HG03565 (cell line): ENCODE data around the gene TBRG4.

Source experiments
- ATAC-seq: cut with Tn5 transposase; IDR thresholded peaks from one replicate; pipeline ENCODE4 v1.9.1; 2021; ENCODE audit warnings: mild to moderate bottlenecking, moderate library complexity; ENCODE audit not compliant: unreplicated experiment

TBRG4 gene

DNA sequence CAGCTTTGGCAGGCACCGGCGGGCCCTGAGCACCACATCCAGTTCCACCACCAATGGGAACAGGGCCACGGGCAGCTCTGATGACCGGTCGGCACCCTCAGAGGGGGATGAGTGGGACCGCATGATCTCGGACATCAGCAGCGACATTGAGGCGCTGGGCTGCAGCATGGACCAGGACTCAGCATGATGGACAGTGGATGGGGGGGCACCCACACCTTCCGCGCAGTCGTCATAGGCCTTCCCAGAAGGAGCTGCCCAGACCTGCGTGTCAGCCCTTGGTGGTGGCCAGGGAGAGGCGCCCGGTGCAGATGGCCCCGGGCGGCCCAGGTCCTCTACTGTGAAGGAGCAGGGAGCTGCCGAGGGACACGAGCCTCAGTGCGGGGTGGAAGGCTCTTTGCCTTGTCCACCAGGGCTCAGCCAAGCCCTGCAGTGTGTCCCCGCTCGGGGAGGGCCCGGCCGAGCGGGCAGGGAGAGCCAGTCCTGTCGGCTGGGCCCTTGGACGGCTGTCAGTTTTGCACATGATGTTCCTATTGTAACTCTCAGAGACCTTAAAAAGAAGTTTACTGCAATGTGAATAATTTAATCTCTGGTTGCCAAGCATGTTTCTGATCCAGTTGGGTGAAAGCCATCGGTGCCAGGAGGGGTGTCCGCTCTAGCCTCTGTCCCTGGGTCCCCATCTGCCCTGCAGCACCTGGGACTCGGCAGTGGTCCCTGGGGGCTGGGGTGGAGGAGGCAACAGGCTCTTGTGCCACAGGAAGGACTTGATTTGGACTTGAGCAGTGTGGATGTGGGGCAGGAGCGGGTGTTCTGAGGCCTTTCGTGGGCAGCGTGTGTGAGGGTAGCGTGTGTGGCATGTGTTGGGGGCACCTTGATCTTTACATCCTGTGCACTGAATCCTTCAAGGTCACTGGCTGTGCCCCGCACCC, 35.4 kb downstream of the TBRG4 start:
- ATAC-seq = no peak

DNA sequence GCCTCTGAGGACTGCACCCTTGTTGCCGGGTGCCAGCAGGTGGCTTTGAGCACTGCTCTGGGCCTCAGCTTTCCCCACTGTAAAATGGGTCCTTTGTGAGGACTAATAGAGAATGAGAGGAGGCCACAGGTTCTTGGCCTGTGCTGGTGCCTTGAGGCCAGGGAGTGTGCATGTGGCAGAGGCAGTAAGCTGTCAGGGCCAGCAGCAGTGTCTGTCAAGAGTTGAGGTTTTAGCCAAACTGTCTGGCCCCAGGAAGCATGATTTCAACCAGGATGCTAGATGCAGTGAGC, 36.2 kb downstream of the TBRG4 start:
- ATAC-seq = no peak

DNA sequence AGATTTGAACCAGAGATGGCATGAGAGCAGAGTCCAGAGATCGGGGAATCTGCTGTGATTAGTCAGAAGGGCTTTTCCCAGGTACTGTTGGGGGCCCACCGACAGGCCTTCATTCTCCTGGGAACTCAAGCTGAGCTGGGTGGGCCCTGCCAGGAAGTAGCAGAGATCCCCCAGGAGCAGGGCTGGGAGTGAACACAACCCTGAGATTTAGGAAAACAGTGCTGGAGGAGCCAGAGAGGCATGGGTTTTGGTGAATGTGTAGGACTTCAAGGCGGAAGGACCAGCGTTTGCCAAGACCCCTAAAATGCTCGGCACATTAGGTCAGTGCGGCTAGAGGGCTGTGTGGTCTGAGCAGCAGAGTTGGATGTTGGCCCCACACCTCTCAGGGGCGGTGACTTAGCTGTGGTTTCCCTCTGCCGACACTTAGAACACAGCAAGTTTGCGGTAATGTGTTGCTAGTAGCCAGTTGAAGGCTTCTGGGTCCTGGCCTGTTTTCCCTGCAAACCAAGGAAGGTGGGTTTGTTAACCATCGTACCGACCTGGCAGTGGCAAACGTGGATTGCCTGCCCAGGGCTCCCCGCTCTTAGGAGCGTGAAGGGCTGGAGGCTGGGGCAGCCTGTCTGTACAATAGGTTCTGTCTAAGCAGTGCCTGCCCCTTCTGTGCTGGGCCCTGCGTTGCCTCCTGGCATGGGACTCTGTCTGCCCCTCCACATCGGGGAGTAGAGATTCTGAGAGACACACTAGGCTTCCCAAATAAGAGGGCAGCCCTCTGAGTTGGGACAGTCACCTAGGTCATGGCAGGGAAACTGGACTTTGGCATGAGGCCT, 36.8 kb downstream of the TBRG4 start:
- no peak for ATAC-seq

DNA sequence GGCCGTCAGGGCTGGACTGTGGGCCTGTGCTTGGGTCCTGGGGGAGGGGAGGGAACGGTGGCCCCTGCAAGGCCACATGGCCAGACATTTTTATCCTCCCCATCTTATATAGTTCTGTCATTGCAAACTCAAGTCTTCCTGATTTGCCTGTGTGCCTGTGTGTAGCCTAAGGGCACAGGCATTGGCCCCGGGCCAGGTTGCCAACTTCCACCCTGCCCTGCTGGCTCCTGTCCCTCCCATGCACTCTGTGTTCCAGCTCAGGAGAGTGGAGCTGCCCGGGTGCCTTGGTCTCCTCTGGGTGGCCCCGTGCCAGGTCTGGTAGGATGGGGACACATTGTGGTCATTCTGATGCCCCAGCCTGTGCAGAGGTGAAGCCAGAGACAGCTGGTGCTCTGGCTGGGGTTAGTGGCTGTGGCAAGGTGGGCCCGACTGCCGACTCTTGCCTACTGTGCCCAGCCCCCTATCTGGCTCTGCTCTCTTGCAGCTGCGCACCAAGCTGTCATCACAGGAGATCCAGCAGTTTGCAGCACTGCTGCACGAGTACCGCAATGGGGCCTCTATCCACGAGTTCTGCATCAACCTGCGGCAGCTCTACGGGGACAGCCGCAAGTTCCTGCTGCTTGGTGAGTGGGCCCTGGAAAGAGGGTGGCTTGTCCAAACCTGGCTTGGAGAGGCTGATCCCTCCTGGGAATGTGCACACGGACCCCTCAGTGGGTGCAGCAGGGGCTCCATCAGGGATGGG, 37.5 kb downstream of the TBRG4 start:
- no peak for ATAC-seq

DNA sequence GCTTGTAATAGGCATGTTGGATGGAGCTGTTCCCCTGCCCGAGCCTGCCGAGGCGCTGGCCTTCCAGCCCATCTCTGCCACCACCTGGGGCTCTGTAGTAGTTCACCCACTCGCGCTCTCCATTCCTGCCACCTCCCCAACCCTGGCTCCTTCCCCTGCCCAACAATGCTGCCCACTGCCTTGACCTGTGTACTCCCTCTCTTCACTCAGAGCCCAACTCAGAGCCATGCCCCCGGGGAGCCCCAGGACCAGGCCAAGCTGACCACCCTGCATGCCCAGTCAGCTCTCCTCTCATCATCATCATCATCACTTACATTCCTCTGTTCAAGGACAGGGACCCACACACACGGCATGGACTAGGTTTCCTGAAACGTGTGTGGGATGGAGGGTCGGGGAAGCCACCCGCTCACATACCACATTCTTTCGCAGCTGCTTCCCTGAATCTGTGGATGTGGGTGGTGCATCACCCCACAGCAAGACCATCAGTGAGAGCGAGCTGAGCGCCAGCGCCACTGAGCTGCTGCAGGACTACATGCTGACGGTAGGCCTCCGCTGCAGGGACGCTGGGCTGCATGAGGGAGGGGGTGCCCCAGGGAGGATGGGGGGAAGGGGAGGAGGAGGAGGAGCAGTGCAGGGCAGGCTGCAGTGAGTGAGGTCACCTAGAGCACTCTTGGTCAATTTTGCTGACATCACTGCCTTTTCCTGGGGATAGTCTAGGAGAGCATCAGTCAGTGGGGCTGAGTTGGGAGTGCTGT, 38.3 kb downstream of the TBRG4 start:
- ATAC-seq = no peak

DNA sequence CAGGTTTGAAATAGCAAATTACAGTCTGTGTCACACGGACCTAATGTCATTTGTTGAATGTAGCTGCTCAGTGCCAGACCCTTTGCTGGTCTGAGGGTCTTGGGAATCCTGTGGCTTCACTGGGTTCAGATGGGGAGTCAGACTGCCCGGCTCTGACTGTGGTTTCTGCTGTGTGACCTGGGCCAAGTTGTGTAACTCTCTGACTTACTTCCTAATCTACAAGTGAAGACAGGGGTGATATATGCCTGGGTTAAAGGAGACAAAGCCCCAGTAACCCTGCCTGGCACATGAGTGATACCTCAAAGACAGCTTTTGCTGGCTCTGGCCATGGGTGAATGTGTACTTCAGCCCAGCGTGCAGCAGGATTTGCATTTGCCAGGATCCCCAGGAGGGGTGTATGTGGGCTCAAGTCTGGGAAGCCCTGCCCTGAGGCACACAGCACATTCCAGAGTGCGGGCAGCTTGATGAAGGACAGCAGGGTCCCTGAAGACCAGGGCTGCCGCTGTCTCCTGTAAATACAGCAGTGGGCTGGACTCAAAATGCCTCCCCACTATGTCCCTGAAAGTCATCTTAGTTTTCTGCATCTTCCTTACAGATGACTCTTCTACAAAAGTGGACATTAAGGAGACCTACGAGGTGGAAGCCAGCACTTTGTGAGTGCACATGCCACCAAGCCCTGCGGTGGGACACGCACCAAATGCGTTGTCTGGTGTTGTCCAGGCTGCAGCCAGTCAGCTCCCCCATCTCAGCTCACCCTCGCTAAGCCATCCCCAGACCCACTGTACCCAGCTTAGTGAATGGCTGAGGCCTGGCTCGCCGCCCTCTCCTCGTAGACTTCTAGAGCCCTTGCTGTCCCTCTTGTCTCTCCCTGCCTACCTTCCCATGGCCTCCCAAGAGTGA, 39.1 kb downstream of the TBRG4 start:
- no peak for ATAC-seq

DNA sequence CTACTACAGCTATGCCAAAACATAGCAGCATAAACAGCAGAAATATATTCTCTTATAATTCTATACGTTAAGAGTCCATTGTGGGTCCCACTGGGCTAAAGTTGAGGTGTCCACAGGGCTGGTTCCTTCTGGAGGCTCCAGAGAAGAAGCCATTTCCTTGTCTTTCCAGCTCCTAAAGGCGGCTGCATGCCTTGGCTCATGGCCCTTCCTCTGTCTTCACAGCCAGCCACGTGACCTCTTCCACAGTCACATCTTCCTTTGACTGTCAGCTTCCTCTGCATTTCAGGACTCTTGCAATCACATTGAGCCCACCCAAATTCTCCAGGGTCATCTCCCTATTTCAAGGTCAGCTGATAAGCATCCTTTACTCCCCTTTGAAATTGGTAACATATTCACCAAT, 40.0 kb downstream of the TBRG4 start:
- no peak for ATAC-seq

DNA sequence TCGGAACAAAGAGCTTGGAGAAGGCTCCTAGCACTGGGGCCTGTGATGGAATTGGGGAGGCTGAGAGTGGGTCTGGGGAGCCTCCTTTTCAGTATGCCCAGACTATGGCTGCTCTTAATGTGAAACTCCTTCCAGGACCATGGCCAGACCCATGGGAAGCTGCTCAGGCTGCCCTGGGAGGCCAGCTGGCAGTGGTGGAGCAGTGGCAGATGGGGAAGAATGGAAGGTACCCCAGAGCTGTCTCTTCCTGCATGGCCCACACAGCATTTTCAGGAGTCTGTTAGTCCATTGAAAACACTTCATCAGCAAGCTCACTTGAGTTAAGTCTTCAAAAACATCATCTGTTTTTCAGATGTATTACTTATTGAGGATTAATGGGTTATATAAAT, 41.2 kb downstream of the TBRG4 start:
- no peak for ATAC-seq

DNA sequence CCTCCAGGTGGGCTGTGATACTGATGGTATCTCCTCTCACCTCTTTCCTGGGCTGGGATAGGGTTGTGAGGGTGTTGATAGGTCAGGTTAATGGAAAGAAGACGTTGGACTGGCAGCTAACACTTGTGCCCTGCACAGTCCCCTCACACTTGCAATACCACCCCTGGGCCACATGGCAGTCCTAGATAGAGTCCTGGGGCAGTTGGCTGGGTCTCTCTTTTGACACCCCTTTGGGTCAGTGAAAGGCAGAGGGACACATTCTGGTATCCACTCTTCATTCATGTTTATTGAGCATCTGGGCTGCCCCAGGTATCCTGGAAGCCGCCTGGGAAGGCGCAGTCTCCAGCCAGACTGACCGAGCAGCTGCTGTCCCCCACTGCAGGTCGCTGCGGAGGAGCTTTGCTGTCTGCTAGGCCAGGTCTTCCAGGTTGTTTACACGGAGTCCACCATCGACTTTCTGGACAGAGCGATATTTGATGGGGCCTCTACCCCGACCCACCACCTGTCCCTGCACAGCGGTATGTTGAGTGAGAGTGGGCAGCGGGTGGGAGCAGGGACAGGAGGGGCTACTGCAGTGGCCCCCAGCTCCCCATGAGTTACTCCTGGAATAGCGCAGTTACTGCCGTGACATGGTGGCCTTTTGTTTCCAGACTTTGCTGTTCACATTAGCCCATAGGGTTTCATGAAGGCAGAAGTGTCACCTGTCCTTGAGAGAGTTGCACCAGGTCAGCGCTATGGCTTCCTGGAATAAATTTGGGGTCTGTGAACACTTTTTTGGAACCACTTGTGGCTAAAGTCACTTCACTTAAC, 41.8 kb downstream of the TBRG4 start:
- ATAC-seq = no peak

DNA sequence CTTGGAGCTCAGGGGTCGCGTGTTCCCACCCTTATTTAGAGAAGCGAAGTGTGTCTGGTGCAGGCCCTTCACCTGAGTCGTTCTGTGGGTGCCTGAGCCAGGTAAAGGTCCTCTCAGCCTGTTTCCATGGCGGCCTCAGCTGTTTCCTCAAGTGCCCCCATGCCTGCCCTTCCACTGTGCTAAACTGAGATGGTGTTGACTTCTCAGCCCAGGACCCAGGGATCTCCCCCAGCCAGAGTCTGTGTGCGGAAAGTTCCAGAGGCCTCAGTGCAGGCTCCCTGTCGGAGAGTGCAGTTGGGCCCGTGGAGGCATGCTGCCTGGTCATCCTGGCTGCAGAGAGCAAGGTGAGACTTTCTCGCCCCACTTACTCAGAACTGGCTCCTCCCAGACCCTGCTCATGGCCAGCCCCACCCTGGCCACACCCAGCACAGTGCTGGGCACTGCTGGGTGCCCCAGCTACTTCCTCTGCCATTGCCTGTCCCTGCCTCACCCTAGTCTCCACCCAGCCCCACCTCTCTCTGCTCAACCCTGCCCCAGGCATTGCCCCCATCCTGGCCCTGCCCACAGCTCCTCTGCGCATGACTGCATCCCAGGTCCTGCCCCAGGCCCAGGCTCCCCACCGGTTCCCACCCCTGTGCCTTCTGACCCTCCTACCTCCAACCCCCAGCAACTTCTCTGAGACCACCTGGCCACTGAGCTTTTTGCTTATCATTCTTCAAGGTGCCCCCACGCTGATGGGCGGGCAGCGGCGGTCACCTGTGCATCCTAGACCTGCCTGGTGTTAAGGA, 43.1 kb downstream of the TBRG4 start:
- no peak for ATAC-seq

DNA sequence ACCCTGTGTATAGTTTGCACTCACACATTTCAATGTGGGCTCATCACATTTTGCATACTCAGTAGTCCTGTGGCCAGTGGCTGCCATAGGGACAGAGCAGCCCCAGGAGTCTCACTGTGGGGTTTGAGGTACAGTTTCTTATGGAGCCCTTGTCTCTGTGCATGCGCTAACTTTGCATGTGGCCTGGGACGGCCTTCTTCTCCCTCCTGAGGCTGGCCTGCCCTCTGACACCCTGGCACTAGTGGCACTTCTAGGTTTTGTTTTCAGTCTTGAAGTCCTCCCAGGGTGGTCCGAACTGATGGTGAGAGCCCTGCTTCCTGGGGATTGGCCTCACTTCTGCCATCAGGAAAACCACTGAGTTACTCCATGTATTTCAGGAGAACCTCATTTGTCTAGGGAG, 43.9 kb downstream of the TBRG4 start:
- no peak for ATAC-seq

DNA sequence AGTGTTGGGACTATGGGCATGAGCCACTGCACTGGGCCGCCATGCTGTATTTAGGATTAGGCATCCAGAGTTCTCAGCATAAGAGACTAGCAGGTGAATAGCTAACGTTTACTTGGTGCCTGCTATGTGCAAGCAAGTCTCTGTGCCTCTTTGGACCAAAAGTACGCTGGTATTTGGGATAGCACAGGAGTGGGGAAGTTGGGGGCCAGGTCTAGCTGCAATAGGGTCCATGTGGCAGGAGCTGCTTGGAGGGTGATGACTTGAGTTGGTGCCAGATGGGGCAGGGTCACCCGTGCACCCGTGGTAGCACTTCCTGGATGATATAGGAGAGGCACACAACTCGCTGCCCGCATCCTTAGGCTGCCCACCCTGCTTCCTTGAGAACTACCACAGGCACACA, 45.1 kb downstream of the TBRG4 start:
- ATAC-seq = no peak

DNA sequence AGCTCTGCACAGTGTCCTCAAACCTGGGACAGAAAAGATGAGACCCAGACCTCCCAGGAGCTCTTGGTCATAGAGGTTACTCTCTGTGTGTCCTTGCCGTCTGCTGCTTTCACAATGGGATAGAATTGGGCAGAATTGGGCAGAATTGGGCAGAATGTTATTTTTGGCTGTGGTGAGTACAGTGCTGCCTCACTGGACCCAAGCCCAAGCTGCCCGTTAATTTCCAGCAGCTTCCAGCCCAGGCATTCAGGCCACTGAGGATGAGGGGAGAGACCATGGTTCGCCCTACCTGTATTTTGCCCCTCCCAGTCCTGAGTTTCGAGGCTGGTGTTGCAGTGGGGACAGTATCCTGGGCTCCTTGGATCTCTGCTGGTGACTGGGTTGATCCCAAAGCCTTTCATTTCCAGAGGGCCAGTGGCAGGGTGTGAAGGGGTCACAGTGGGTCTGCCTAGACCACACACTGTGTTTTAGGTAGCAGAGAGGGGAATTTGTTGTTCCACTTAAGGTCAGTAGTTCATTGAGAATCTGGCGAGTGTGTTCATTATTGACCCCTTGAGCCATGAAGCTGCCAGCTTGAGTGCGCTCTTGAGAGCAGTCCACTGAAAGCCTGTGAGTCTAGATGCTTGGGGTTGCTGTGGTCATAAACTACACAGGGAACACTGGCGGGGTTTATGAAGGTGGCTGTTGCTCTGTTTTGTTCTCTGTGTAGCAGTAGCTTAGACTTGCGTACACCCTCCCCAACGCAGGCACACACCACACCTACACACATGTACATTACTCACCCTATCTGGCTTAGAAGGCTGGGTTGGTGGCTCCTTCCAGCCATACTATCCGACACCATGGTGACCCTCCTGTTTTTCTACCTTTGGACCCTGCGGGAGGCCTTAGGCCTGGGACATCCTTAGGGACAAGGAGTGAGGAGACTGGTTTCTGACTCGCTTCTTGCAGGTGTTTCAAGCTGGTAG, 46.2 kb downstream of the TBRG4 start:
- no peak for ATAC-seq

DNA sequence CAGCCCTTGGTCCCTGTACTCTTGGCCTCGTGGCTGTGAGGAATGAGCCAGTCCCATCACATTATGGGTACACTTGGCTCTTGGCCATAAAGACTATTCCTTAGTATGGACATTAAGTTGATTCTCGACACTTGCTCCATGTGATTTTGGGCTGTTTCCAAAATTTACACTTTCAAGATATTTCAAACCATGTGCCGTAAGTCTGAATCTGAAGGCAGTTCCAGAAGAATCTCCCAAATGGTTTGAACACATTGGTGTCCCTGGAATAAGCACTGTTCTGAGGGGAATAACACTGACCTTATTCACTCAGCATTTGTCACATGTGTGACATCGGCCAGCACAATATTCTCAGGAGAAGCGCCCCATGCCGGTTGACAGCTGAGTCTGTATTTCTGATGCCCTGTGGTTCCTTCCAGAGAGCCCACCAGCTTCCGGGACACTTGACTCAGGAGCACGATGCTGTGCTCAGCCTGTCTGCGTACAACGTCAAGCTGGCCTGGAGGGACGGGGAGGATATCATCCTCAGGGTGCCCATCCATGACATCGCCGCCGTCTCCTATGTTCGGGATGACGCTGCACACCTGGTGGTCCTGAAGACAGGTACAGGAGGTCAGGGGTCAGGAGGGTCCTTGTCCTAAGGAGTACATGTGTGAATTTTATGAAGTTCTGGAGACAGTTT, 47.3 kb downstream of the TBRG4 start:
- no peak for ATAC-seq

DNA sequence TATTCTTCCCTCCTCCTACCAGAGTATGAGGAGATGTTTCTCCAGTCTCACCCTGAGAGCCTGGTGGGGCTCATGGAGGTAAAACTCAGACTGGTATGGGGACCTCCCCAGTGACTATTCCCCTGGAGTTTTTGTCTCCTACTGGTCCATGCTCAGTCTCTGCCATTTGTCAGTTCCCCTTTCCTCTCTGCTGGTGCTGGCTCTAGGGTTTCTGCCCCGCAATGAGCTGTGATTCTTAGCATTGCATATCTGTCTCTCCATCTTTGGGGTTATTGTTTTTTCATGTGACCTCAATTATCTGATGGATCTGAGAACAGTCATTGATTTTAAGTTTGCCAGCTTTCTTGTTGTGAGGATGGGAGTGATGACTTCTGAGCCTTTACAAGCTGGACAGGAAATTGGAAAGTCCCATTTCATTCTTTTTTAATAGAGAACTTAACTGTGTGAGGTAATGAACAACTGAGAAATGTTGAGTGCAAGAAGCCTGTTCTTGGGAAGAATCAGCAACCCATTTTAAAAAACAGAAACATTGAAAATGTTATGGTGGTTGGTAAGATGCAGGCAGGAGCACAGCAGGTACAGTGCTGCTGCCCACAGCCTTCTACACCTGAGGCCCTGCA, 49.6 kb downstream of the TBRG4 start:
- ATAC-seq = no peak

DNA sequence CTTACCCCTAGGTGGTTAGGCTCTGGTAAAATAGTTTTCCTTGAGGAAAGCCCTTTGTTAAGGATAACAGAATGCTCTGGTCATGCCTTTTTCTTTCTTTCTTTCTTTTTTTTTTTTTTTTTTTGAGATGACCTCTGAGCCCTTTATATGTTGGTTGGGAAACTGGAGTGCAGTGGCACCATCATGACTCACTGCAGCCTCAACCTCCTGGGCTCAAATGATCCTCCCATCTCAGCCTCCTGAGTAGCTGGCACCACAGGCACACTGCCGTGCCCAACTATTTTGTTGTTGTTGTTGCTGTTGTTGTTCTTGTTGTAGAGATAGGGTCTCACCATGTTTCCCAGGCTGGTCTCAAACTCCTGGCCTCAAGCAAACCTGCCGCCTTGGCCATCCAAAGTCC, 50.1 kb downstream of the TBRG4 start:
- no peak for ATAC-seq
